Ectodermal cell (in vitro differentiated cells): ENCODE results near the gene SLC1A5.

Experiments
- H3K27ac ChIP-seq: 2 replicates; pipeline ENCODE4 v1.7.0; 2013; ENCODE audit warnings: mild to moderate bottlenecking, low read depth, low read length; ENCODE audit not compliant: insufficient read depth, poor library complexity, severe bottlenecking
- H3K27me3 ChIP-seq: 2 replicates; pipeline ENCODE4 v1.7.0; 2013; ENCODE audit warnings: mild to moderate bottlenecking, low read length; ENCODE audit not compliant: insufficient read depth, control insufficient read depth, poor library complexity, severe bottlenecking
- H3K36me3 ChIP-seq: one replicate; pipeline ENCODE4 v1.7.0; 2013; ENCODE audit warnings: low read length; ENCODE audit not compliant: control insufficient read depth, insufficient read depth
- H3K4me1 ChIP-seq: one replicate; pipeline ENCODE4 v1.7.0; 2013; ENCODE audit warnings: low read length; ENCODE audit not compliant: control insufficient read depth, insufficient read depth
- H3K4me3 ChIP-seq: 2 replicates; pipeline ENCODE4 v1.7.0; 2013; ENCODE audit warnings: low read depth, low read length, control low read depth; ENCODE audit not compliant: insufficient read depth
- H3K9me3 ChIP-seq: 2 replicates; pipeline ENCODE4 v1.7.0; 2013; ENCODE audit warnings: mild to moderate bottlenecking, low read length, moderate library complexity; ENCODE audit not compliant: control insufficient read depth
- WGBS, 2 experiments: methylation state at CpG; one replicate each; pipeline ENCODE4 v1.1.7; 2013; ENCODE audit warnings: missing lambda C conversion rate in 2 of 2; 5-methylcytosine and 5-hydroxymethylcytosine counted together

Gene SLC1A5

GRCh38 chr19:46756544-46756888, 31.9 kb downstream of the SLC1A5 start:
- WGBS, 2 experiments, result 96% methylated on average over 30 of the region's 30 CpGs

GRCh38 chr19:46755853-46756543, 32.4 kb downstream of the SLC1A5 start:
- Histone ChIP-seq H3K4me1 (no peaks in the 10 kb centered on the region), H3K4me3 (no peak overlapping the region), H3K27ac (no peak overlapping the region), H3K36me3 (peaks cover 4% of the 10 kb centered on the region), H3K9me3 (no peaks in the 10 kb centered on the region), H3K27me3 (no peaks in the 10 kb centered on the region)
- WGBS, 2 experiments, result 97 to 98% methylated on average over 86 of the region's 86 CpGs

More at GRCh38 chr19:46756544-46756888, 31.9 kb downstream of the SLC1A5 start:
- Histone ChIP-seq H3K27ac (no peak overlapping the region), H3K27me3 (no peaks in the 10 kb centered on the region), H3K9me3 (no peaks in the 10 kb centered on the region), H3K4me1 (no peaks in the 10 kb centered on the region), H3K36me3 (peaks cover 4% of the 10 kb centered on the region), H3K4me3 (no peak overlapping the region)

- peaks cover 4% of the 10 kb centered on the region for H3K36me3 ChIP-seq
- no peak overlapping the region for H3K4me3 ChIP-seq
- WGBS, 2 experiments, result 95 to 96% methylated on average over 39 of the region's 39 CpGs
- no peaks in the 10 kb centered on the region for H3K4me1 ChIP-seq
- no peak overlapping the region for H3K27ac ChIP-seq
- no peaks in the 10 kb centered on the region for H3K9me3 ChIP-seq
- H3K27me3 ChIP-seq, result no peaks in the 10 kb centered on the region
These were observed 33.1 kb downstream of the SLC1A5 start for GRCh38 chr19:46755077-46755852.

GRCh38 chr19:46753420-46754155, 34.8 kb downstream of the SLC1A5 start:
- no peak overlapping the region for H3K4me3 ChIP-seq
- no peaks in the 10 kb centered on the region for H3K27me3 ChIP-seq
- 47% methylated on average over 4 of the region's 4 CpGs for WGBS, 2 experiments
- H3K9me3 ChIP-seq, result no peaks in the 10 kb centered on the region
- no peaks in the 10 kb centered on the region for H3K4me1 ChIP-seq
- no peak overlapping the region for H3K27ac ChIP-seq
- peaks cover 4% of the 10 kb centered on the region for H3K36me3 ChIP-seq

- H3K27ac ChIP-seq, result no peak overlapping the region
- peaks cover 4% of the 10 kb centered on the region for H3K36me3 ChIP-seq
- no peaks in the 10 kb centered on the region for H3K27me3 ChIP-seq
- 87 to 88% methylated on average over 21 of the region's 21 CpGs for WGBS, 2 experiments
- no peaks in the 10 kb centered on the region for H3K9me3 ChIP-seq
- H3K4me3 ChIP-seq, result no peak overlapping the region
- peaks cover 7% of the 10 kb centered on the region for H3K4me1 ChIP-seq
These were observed 39.9 kb downstream of the SLC1A5 start for GRCh38 chr19:46748325-46749109.

GRCh38 chr19:46746281-46747057, 41.9 kb downstream of the SLC1A5 start, which contains the start of gene STRN4:
Gene STRN4, minus strand, starts transcription at chr19:46746450. Its CDS starts 20 bp downstream, at chr19:46746430.
- Histone ChIP-seq H3K27me3 (no peaks in the 10 kb centered on the region), H3K4me1 (peaks cover 10% of the 10 kb centered on the region), H3K9me3 (no peaks in the 10 kb centered on the region), H3K36me3 (no peaks in the 10 kb centered on the region), H3K4me3 (peak within 1 kb of the TSS; percentile 91), H3K27ac (peak within 1 kb of the TSS; percentile 67)
- WGBS, 2 experiments, result 1% methylated on average over 73 to 74 of the region's 74 CpGs

GRCh38 chr19:46745521-46746280, 42.7 kb downstream of the SLC1A5 start, which contains the start of gene FKRP:
Gene FKRP, plus strand, starts transcription at chr19:46746057. Its CDS starts 9,394 bp downstream, at chr19:46755451.
- peak within 1 kb of the TSS; percentile 91 for H3K4me3 ChIP-seq
- WGBS, 2 experiments, result 0% methylated on average over 68 of the region's 68 CpGs
- no peaks in the 10 kb centered on the region for H3K27me3 ChIP-seq
- H3K4me1 ChIP-seq, result peaks cover 13% of the 10 kb centered on the region
- H3K9me3 ChIP-seq, result no peaks in the 10 kb centered on the region
- H3K36me3 ChIP-seq, result no peaks in the 10 kb centered on the region
- peak within 1 kb of the TSS; percentile 67 for H3K27ac ChIP-seq

GRCh38 chr19:46745030-46745429, 43.4 kb downstream of the SLC1A5 start:
- H3K27me3 ChIP-seq, result no peaks in the 10 kb centered on the region
- H3K4me3 ChIP-seq, result peak overlapping the region; percentile 91
- H3K4me1 ChIP-seq, result peaks cover 13% of the 10 kb centered on the region
- no peaks in the 10 kb centered on the region for H3K9me3 ChIP-seq
- H3K36me3 ChIP-seq, result no peaks in the 10 kb centered on the region
- 44 to 50% methylated on average over 8 of the region's 8 CpGs for WGBS, 2 experiments
- H3K27ac ChIP-seq, result no peak overlapping the region
